D721Med (cell line): Measurements from ENCODE around the gene GUK1.

Experiments
- DNase-seq: peaks from one replicate; pipeline ENCODE4 v3.0.0; 2011; ENCODE audit warnings: low spot score; ENCODE audit not compliant: insufficient read length
- FAIRE-seq: peaks from 2 replicates; lab custom pipeline; 2011; peaks lifted over from hg19 to GRCh38; lab: Jason Lieb, UNC
- CTCF ChIP-seq: IDR thresholded peaks from 2 replicates; pipeline ENCODE4 v1.5.1; 2012; ENCODE audit warnings: mild to moderate bottlenecking, control low read depth; ENCODE audit not compliant: insufficient read depth; ENCODE audit errors: missing control alignments

GUK1 gene

DNA sequence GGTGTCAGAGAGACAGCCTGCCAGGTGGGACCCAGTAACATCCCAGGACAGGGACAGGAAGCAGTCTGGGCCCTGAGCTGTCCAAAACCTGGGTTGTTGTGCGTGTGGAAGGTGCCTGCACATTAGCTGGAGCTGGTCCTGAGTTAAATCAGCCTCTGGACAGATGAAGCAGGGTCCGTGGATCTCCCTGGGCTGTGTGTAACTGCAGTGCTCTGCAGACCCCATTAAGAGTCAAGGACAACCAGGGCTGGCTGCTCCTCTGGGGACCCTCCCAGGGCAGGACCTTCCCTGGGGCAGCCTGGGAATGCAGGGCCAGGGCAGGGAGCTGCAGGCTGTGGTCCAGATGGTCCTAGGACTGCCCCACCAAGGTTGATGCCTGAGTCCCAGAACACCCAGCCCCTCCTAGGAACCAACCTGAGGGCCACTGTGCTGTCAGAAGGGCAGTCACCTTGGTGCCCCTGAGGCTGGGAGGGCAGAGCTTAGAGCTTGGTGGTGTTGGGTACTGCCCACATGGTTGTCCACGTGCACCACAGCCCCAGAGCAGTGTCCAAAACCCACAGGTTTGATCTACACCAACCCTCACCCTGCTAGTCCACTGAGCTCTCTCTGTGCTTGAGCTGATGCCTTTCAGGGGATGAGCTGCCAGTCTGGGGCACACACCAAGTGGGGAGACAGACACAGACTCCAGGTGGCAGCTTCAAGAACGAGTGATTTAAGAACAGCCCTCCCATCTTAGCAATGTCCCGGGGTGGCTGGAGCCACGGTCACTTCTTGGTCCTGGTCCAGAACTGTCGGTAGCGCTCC lies 33.9 kb upstream of the GUK1 start:
- FAIRE-seq (no peak), DNase-seq (peak; percentile 12)
- TF ChIP-seq CTCF = no peak

DNA sequence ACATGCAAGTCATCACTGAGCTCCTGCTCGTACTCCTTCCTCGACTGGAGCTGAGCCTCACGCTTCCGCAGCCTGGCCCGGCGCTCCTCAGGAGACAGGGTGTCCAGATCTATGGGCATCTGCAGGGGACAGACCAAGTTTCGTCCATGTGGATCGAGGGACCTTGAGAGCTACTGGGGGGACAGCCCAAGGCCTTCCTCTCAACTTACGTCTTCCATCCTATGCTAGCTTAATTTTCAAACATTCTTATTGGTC lies 33.4 kb upstream of the GUK1 start:
- no peak for TF ChIP-seq CTCF
- FAIRE-seq (no peak), DNase-seq (no peak)

GRCh38 chr1:228107636-228108035 lies 32.4 kb upstream of the GUK1 start:
- FAIRE-seq (no peak), DNase-seq (no peak)
- TF ChIP-seq CTCF = no peak

- DNase-seq (peak; percentile 14), FAIRE-seq (no peak)
- TF ChIP-seq CTCF = no peak
Observed at GRCh38 chr1:228108055-228108690, 31.9 kb upstream of the GUK1 start.

GRCh38 chr1:228108742-228109072 lies 31.4 kb upstream of the GUK1 start:
- TF ChIP-seq CTCF = no peak
- DNase-seq (peak; percentile 19), FAIRE-seq (no peak)

GRCh38 chr1:228109073-228109961 lies 30.8 kb upstream of the GUK1 start, which contains the start of gene MRPL55:
TSS of gene MRPL55 (minus strand) at chr1:228109299. CDS start at chr1:228108260, 1,039 bp downstream.
- TF ChIP-seq CTCF = no peak
- DNase-seq (peak; percentile 100), FAIRE-seq (no peak)
